A673 (cell line): Measurements from ENCODE around the gene MCM7. TPM values are rescaled to one million over a fixed set of nuclear protein-coding genes. Genes with fewer than 3 reads are reported as not detected.

Experiments used
- BruUV-seq: library from RNA; stranded (reverse); fragments of 400-500 nt; replicated peaks from 2 replicates; lab custom pipeline; 2021; lab: Mats Ljungman, UMichigan
- CTCF ChIA-PET: fragments of 300-600 bp; sonication (Branson Sonifier 250); formaldehyde crosslinking; loops from one replicate; lab custom pipeline; 2022; ENCODE audit warnings: antibody characterized with exemption; lab: Charles Lee
- POLR2A ChIA-PET: fragments of 300-600 bp; sonication (Branson Sonifier 250); formaldehyde crosslinking; loops from one replicate; lab custom pipeline; 2022; ENCODE audit warnings: antibody characterized with exemption; ENCODE audit not compliant: low non-redundant PET; lab: Charles Lee
- DNase-seq: peaks from one replicate; pipeline ENCODE4 v3.0.0-alpha.2; 2015; ENCODE audit warnings: low spot score
- H3K27ac ChIP-seq: fragments of 200-600 bp; sonication (generic); 2 replicates; pipeline ENCODE4 v1.5.1; 2016; ENCODE audit warnings: mixed run types, low read depth, mild to moderate bottlenecking, mixed read lengths, antibody characterized with exemption, low read length; ENCODE audit not compliant: poor library complexity, severe bottlenecking
- H3K27me3 ChIP-seq: fragments of 200-600 bp; sonication (generic); replicated peaks from 2 replicates; pipeline ENCODE4 v1.6.1; 2017; ENCODE audit warnings: mixed run types, low read depth, mild to moderate bottlenecking, mixed read lengths, antibody characterized with exemption, low read length; ENCODE audit not compliant: insufficient read depth, poor library complexity
- H3K36me3 ChIP-seq: fragments of 200-600 bp; sonication (generic); 2 replicates; pipeline ENCODE4 v1.6.1; 2016; ENCODE audit warnings: mixed run types, mild to moderate bottlenecking, mixed read lengths, antibody characterized with exemption, low read length; ENCODE audit not compliant: insufficient read depth, poor library complexity, severe bottlenecking
- H3K4me1 ChIP-seq: fragments of 200-600 bp; sonication (generic); 2 replicates; pipeline ENCODE4 v1.6.1; 2017; ENCODE audit warnings: mixed run types, mild to moderate bottlenecking, mixed read lengths, antibody characterized with exemption, low read length; ENCODE audit not compliant: insufficient read depth, poor library complexity, severe bottlenecking
- H3K4me3 ChIP-seq: fragments of 200-600 bp; sonication (generic); 2 replicates; pipeline ENCODE4 v1.5.1; 2016; ENCODE audit warnings: low read depth, mixed run types, mild to moderate bottlenecking, mixed read lengths, low read length; ENCODE audit not compliant: poor library complexity, severe bottlenecking
- H3K9me3 ChIP-seq: fragments of 200-600 bp; sonication (generic); 2 replicates; pipeline ENCODE4 v1.6.1; 2016; ENCODE audit warnings: mixed run types, low read depth, mild to moderate bottlenecking, mixed read lengths, antibody characterized with exemption, low read length; ENCODE audit not compliant: poor library complexity, severe bottlenecking
- EZH2 ChIP-seq: fragments of 200-600 bp; sonication (generic); IDR thresholded peaks from 2 replicates; pipeline ENCODE4 v1.6.1; 2017; ENCODE audit warnings: borderline replicate concordance, low read depth, mild to moderate bottlenecking, mixed read lengths, antibody characterized with exemption, low read length; ENCODE audit not compliant: poor library complexity, severe bottlenecking
- intact Hi-C: fragments of 100-400 bp; cut with micrococcal nuclease; formaldehyde crosslinking; loops from one replicate; pipeline ENCODE4 v1.10.0; 2022; ENCODE audit not compliant: unreplicated experiment
- total RNA-seq: library from RNA; stranded (reverse); gene quantifications from 2 replicates; pipeline ENCODE4 v1.2.3, GENCODE V29; 2021
- TF ChIP-seq, protein P1 (sequence below): fragments of 300-800, 200-600 bp; sonication (generic); conservative IDR thresholded peaks from 2 replicates; pipeline ENCODE4 v1.5.1; 2017; ENCODE audit warnings: low read depth, mild to moderate bottlenecking, antibody characterized with exemption, low read length, moderate library complexity, mixed read lengths

Gene MCM7
- total RNA-seq, 1 experiment from 2014 or later, result 399 TPM

DNA sequence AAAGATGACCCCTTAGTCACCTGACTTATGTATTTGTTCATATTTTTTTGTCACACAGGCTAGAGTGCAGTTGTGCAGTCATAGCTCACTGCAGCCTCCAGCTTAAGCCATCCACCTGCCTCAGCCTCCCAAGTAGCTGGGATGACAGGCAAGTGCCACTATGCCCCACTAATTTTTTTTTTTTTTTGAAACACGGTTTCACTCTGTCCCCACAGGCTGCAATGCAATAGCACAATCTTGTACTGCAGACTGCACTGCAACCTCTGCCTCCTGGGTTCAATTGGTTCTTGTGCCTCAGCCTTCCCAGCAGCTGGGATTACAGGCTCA lies 27.4 kb upstream of the MCM7 start:
- H3K27me3 ChIP-seq, result no peaks in the 10 kb centered on the region
- H3K4me3 ChIP-seq, result no peak overlapping the region
- H3K27ac ChIP-seq, result no peak overlapping the region
- no peaks in the 10 kb centered on the region for H3K9me3 ChIP-seq
- peaks cover 10% of the 10 kb centered on the region for H3K4me1 ChIP-seq
- POLR2A ChIA-PET, result interaction anchor here (0.6 kb wide), 1 partner anchor 23 kb away, joined by 6 read pairs; no protein-coding TSS in a partner anchor
- CTCF ChIA-PET, result no interaction called here
- H3K36me3 ChIP-seq, result no peaks in the 10 kb centered on the region
- intact Hi-C loops, result no loop called here
- no TSS peak for BruUV-seq
- TF ChIP-seq, protein P1, sequence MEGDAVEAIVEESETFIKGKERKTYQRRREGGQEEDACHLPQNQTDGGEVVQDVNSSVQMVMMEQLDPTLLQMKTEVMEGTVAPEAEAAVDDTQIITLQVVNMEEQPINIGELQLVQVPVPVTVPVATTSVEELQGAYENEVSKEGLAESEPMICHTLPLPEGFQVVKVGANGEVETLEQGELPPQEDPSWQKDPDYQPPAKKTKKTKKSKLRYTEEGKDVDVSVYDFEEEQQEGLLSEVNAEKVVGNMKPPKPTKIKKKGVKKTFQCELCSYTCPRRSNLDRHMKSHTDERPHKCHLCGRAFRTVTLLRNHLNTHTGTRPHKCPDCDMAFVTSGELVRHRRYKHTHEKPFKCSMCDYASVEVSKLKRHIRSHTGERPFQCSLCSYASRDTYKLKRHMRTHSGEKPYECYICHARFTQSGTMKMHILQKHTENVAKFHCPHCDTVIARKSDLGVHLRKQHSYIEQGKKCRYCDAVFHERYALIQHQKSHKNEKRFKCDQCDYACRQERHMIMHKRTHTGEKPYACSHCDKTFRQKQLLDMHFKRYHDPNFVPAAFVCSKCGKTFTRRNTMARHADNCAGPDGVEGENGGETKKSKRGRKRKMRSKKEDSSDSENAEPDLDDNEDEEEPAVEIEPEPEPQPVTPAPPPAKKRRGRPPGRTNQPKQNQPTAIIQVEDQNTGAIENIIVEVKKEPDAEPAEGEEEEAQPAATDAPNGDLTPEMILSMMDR, result no peak
- TF ChIP-seq EZH2, result no peak
- DNase-seq, result no peak

DNA sequence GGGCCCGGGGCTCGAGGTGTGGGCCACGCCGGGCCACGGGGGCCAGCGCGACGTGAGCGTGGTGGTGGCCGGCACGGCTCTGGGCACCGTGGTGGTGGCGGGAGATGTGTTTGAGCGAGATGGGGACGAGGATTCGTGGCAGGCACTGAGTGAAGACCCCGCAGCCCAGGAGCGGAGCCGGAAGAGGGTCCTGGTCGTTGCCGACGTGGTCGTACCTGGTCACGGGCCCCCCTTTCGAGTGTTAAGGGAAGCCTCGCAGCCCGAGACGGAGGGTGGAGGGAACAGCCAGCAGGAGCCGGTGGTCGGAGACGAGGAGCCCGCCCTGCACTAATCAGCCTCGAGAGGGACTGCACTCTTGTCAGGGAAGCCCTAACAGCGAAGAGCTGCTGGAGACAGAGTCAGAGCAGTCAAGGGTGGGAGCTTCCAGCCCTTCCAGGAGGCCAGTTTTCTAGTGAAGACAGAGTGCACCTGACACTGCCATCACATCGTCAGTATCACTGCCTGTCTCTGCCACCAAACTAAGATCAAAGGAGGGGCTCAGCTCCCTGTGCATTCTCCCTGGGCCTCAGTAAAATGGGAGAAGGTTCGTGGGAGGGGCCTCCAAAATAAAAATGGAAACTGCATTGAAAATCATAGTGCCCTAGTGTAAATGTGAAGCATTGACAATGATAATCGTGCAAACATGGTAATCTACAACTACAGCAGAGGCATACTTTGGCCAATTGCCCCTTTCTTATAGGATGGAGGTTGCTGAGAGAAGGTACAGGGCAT lies 26.9 kb upstream of the MCM7 start:
- POLR2A ChIA-PET, result interaction anchor here (0.6 kb wide), 1 partner anchor 24 kb away, joined by 6 read pairs; no protein-coding TSS in a partner anchor
- peak; percentile 39 for DNase-seq
- Histone ChIP-seq H3K27me3 (no peaks in the 10 kb centered on the region), H3K4me3 (peak overlapping the region; percentile 62), H3K4me1 (peaks cover 10% of the 10 kb centered on the region), H3K9me3 (no peaks in the 10 kb centered on the region), H3K27ac (peak overlapping the region; percentile 95), H3K36me3 (no peaks in the 10 kb centered on the region)
- BruUV-seq, result no TSS peak
- intact Hi-C loops, result no loop called here
- TF ChIP-seq, protein P1, result no peak
- TF ChIP-seq EZH2, result no peak
- CTCF ChIA-PET, result no interaction called here

GRCh38 chr7:100126931-100127865 lies 26.0 kb upstream of the MCM7 start, which contains the start of gene MBLAC1:
Gene MBLAC1 (plus strand): TSS chr7:100126967. CDS start chr7:100127396, 429 bp downstream.
- ChIA-PET POLR2A (interaction anchor here (0.8 to 1.2 kb wide), 2 partner anchors 25 to 302 kb away, joined by 4 to 5 read pairs; partner anchors contain the start of genes AP4M1 and ZCWPW1), CTCF (no interaction called here)
- Histone ChIP-seq H3K27ac (peak within 1 kb of the TSS; percentile 95), H3K4me3 (peak within 1 kb of the TSS; percentile 62), H3K9me3 (no peaks in the 10 kb centered on the region), H3K36me3 (no peaks in the 10 kb centered on the region), H3K27me3 (no peaks in the 10 kb centered on the region), H3K4me1 (peaks cover 10% of the 10 kb centered on the region)
- no TSS peak for BruUV-seq
- peak; percentile 95 for DNase-seq
- TF ChIP-seq EZH2, result no peak
- TF ChIP-seq, protein P1, result no peak
- intact Hi-C loops, result no loop called here
